Thyroid gland (tissue), 4 donors: ENCODE measurements around the gene SLC6A6.

ENCODE experiments used
- POLR2A ChIP-seq, 2 donors: fragments of 450-650 bp; IDR thresholded peaks; one replicate each; pipeline ENCODE4 v1.6.1; 2017; ENCODE audit warnings: antibody characterized with exemption in 2 of 2, mild to moderate bottlenecking in 2 of 2, moderate library complexity in 1 of 2
- TF ChIP-seq, protein P1 (sequence below), 6 experiments: fragments of 200-600 bp in 3 of 6; fragments of 450-650 bp in 3 of 6; sonication (generic) in 3 of 6; IDR thresholded peaks; one replicate each; pipeline ENCODE4 v1.5.1; 2016 to 2019; ENCODE audit warnings: antibody characterized with exemption in 6 of 6, mild to moderate bottlenecking in 2 of 6, inconsistent platforms in 1 of 6, moderate library complexity in 1 of 6

DNA sequence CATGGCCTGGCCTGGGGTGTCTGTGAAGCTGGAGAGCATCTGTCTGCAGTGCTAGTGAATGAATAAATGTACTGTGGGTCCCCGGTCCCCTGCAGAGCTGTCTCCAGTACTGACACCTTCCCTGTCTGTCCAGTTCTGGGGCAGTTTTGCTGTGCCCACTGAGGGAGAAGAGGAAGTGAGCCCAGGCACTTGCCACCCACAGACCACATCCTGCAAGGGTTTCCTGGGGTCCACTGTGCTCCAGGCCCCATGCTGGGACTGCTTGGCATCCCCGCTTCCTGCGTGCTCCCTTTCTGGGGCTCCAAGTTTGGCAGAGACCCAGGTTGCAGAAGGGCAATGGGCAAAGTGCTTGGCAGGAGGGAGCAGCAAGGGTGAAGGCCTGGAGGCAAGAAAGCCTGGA, 4.9 kb upstream of the SLC6A6 start:
- TF ChIP-seq, protein P1, sequence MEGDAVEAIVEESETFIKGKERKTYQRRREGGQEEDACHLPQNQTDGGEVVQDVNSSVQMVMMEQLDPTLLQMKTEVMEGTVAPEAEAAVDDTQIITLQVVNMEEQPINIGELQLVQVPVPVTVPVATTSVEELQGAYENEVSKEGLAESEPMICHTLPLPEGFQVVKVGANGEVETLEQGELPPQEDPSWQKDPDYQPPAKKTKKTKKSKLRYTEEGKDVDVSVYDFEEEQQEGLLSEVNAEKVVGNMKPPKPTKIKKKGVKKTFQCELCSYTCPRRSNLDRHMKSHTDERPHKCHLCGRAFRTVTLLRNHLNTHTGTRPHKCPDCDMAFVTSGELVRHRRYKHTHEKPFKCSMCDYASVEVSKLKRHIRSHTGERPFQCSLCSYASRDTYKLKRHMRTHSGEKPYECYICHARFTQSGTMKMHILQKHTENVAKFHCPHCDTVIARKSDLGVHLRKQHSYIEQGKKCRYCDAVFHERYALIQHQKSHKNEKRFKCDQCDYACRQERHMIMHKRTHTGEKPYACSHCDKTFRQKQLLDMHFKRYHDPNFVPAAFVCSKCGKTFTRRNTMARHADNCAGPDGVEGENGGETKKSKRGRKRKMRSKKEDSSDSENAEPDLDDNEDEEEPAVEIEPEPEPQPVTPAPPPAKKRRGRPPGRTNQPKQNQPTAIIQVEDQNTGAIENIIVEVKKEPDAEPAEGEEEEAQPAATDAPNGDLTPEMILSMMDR (IDR thresholded peaks at IDR 0.05), result no peak
- no peak for TF ChIP-seq POLR2A (IDR thresholded peaks at IDR 0.05)
